HCT116 (cell line): ENCODE results near the gene TSC22D1. TPM values are rescaled to one million over a fixed set of nuclear protein-coding genes. Genes with fewer than 3 reads are reported as not detected.

Experiments
- ATAC-seq: fragments of 200-7000 bp; cut with Tn5 transposase; 2 replicates; pipeline ENCODE4 v1.9.1; 2020; ENCODE audit warnings: mild to moderate bottlenecking, moderate library complexity
- BruUV-seq: library from RNA; stranded (reverse); fragments of 400-500 nt; replicated peaks from 2 replicates; lab custom pipeline; 2021; lab: Mats Ljungman, UMichigan
- CTCF ChIA-PET: fragments of 300-600 bp; sonication (Branson Sonifier 250); formaldehyde crosslinking; loops from one replicate; lab custom pipeline; 2021; ENCODE audit warnings: antibody characterized with exemption; lab: Charles Lee
- POLR2A ChIA-PET: fragments of 300-600, 350-600 bp; sonication (Branson Sonifier 250); formaldehyde crosslinking; loops from one replicate; lab custom pipeline; 2021; ENCODE audit warnings: antibody characterized with exemption; lab: Charles Lee
- RAD21 ChIA-PET, 2 experiments: fragments of 300-600 bp; sonication (Branson Sonifier 250); formaldehyde crosslinking; loops; one replicate each; lab custom pipeline; 2023; ENCODE audit warnings: low total read pairs in 2 of 2; ENCODE audit not compliant: uncharacterized antibody in 2 of 2, unreplicated experiment in 2 of 2, low non-redundant PET in 1 of 2; lab: Charles Lee
- DNase-seq: peaks from one replicate; pipeline ENCODE4 v3.0.0-alpha.2; 2010; ENCODE audit warnings: low read depth, low spot score
- H2AFZ ChIP-seq: fragments of 200-600 bp; shearing (Covaris generic), sonication (generic); 2 replicates; pipeline ENCODE4 v1.6.1; 2017; ENCODE audit warnings: low read depth, mixed run types, mixed read lengths, antibody characterized with exemption, low read length; ENCODE audit not compliant: poor library complexity, severe bottlenecking
- H3K27ac ChIP-seq: 2 replicates; pipeline ENCODE4 v1.5.1; 2012; ENCODE audit warnings: low read depth, low read length
- H3K27me3 ChIP-seq: fragments of 200-600 bp; sonication (generic); 2 replicates; pipeline ENCODE4 v1.6.1; 2016; ENCODE audit warnings: mixed run types, low read length, mixed read lengths; ENCODE audit not compliant: insufficient read depth
- H3K36me3 ChIP-seq, 2 experiments: fragments of 200-500 bp in 1 of 2; fragments of 200-600 bp in 1 of 2; sonication (Bioruptor generic) in 1 of 2; sonication (generic) in 1 of 2; 2 replicates each; pipeline versions ENCODE4 v1.5.1 to v1.6.1; 2014 to 2016; ENCODE audit warnings: low read length in 2 of 2, inconsistent platforms in 1 of 2, mixed read lengths in 1 of 2, mixed run types in 1 of 2; ENCODE audit not compliant: insufficient read depth in 2 of 2, control insufficient read depth in 1 of 2
- H3K4me1 ChIP-seq, 2 experiments: fragments of 200-600 bp in 1 of 2; sonication (generic) in 1 of 2; 2 replicates each; pipeline versions ENCODE4 v1.5.1 to v1.6.1; 2012 to 2017; ENCODE audit warnings: low read length in 2 of 2, inconsistent platforms in 1 of 2, mild to moderate bottlenecking in 1 of 2, mixed read lengths in 1 of 2, mixed run types in 1 of 2, moderate library complexity in 1 of 2; ENCODE audit not compliant: insufficient read depth in 2 of 2, control insufficient read depth in 1 of 2
- H3K4me2 ChIP-seq: fragments of 200-600 bp; sonication (generic); 2 replicates; pipeline ENCODE4 v1.6.1; 2017; ENCODE audit warnings: mixed run types, low read length, mixed read lengths
- H3K4me3 ChIP-seq, 2 experiments: fragments of 200-600 bp in 1 of 2; sonication (generic) in 1 of 2; replicated peaks in 1 of 2; 2 replicates each; pipeline ENCODE4 v1.5.1; 2011 to 2016; ENCODE audit warnings: low read length in 2 of 2, control low read depth in 1 of 2, low read depth in 1 of 2, mild to moderate bottlenecking in 1 of 2, mixed read lengths in 1 of 2, mixed run types in 1 of 2
- H3K79me2 ChIP-seq: fragments of 200-600 bp; sonication (generic); 2 replicates; pipeline ENCODE4 v1.6.1; 2017; ENCODE audit warnings: mild to moderate bottlenecking, mixed run types, low read length, moderate library complexity, mixed read lengths; ENCODE audit not compliant: insufficient read depth
- H3K9ac ChIP-seq: fragments of 200-600 bp; sonication (generic); 2 replicates; pipeline ENCODE4 v1.6.1; 2016; ENCODE audit warnings: low read length, mixed read lengths
- H3K9me2 ChIP-seq: fragments of 200-600 bp; sonication (generic), shearing (Covaris generic); 2 replicates; pipeline ENCODE4 v1.6.1; 2017; ENCODE audit warnings: mixed run types, mild to moderate bottlenecking, moderate library complexity; ENCODE audit not compliant: insufficient read depth
- H3K9me3 ChIP-seq, 2 experiments: fragments of 200-500 bp in 1 of 2; fragments of 200-600 bp in 1 of 2; sonication (Bioruptor generic) in 1 of 2; sonication (generic) in 1 of 2; 2 replicates each; pipeline ENCODE4 v1.6.1; 2014 to 2017; ENCODE audit warnings: low read length in 2 of 2, mixed read lengths in 2 of 2, inconsistent platforms in 1 of 2, low read depth in 1 of 2, mild to moderate bottlenecking in 1 of 2, mixed run types in 1 of 2, moderate library complexity in 1 of 2; ENCODE audit not compliant: control insufficient read depth in 1 of 2, insufficient read depth in 1 of 2
- H4K20me1 ChIP-seq: fragments of 200-600 bp; sonication (generic), shearing (Covaris generic); 2 replicates; pipeline ENCODE4 v1.6.1; 2017; ENCODE audit warnings: mixed run types, mild to moderate bottlenecking, moderate library complexity; ENCODE audit not compliant: insufficient read depth
- CBX3 ChIP-seq: IDR thresholded peaks from 2 replicates; pipeline ENCODE4 v1.6.1; 2012; ENCODE audit warnings: low read depth
- EGR1 ChIP-seq: IDR thresholded peaks from 2 replicates; pipeline ENCODE4 v1.6.1; 2012; ENCODE audit warnings: low read depth
- EZH2 ChIP-seq: fragments of 200-600 bp; sonication (generic); IDR thresholded peaks from 2 replicates; pipeline ENCODE4 v1.6.1; 2017; ENCODE audit warnings: antibody characterized with exemption, mixed run types
- EZH2phosphoT487 ChIP-seq: fragments of 200-600 bp; IDR thresholded peaks from 2 replicates; pipeline ENCODE4 v1.6.1; 2018; ENCODE audit warnings: antibody characterized with exemption, borderline replicate concordance
- FOSL1 ChIP-seq: IDR thresholded peaks from 2 replicates; pipeline ENCODE4 v1.6.1; 2012; ENCODE audit warnings: low read depth
- JUND ChIP-seq: IDR thresholded peaks from 2 replicates; pipeline ENCODE4 v1.6.1; 2012
- POLR2A ChIP-seq: IDR thresholded peaks from 2 replicates; pipeline ENCODE4 v1.7.0; 2011; ENCODE audit warnings: borderline replicate concordance; ENCODE audit not compliant: insufficient read depth, insufficient read length; ENCODE audit errors: extremely low read depth
- SP1 ChIP-seq: IDR thresholded peaks from 2 replicates; pipeline ENCODE4 v1.6.1; 2012; ENCODE audit warnings: low read depth
- SRF ChIP-seq: IDR thresholded peaks from 2 replicates; pipeline ENCODE4 v1.6.1; 2012; ENCODE audit warnings: low read depth
- TCF7L2 ChIP-seq: IDR thresholded peaks from 2 replicates; pipeline ENCODE4 v1.7.0; 2011; ENCODE audit warnings: borderline replicate concordance, inconsistent platforms; ENCODE audit not compliant: insufficient read depth, insufficient read length; ENCODE audit errors: extremely low read depth
- YY1 ChIP-seq: IDR thresholded peaks from 2 replicates; pipeline ENCODE4 v1.6.1; 2011; ENCODE audit warnings: low read length, low read depth, moderate library complexity, mild to moderate bottlenecking; ENCODE audit not compliant: insufficient replicate concordance; ENCODE audit errors: extremely low read depth
- ZFX ChIP-seq: fragments of 450-650 bp; IDR thresholded peaks from 2 replicates; pipeline ENCODE4 v1.6.1; 2017
- intact Hi-C: fragments of 100-400 bp; cut with micrococcal nuclease; formaldehyde crosslinking; loops from 2 replicates; pipeline ENCODE4 v1.10.0; 2022
- total RNA-seq: library from RNA; stranded (reverse); gene quantifications from one replicate; pipeline ENCODE4 v1.2.1, GENCODE V29; 2021; ENCODE audit not compliant: unreplicated experiment
- TF ChIP-seq, protein P1 (sequence below), 3 experiments: fragments of 200-600 bp in 1 of 3; sonication (generic) in 1 of 3; IDR thresholded peaks in 2 of 3; conservative IDR thresholded peaks in 1 of 3; 2 replicates each; pipeline ENCODE4 v1.5.1; 2012 to 2017; ENCODE audit warnings: low read depth in 2 of 3, low read length in 2 of 3, antibody characterized with exemption in 1 of 3, borderline replicate concordance in 1 of 3, control low read depth in 1 of 3, mild to moderate bottlenecking in 1 of 3, mixed read lengths in 1 of 3, mixed run types in 1 of 3, moderate library complexity in 1 of 3; ENCODE audit not compliant: insufficient read depth in 1 of 3
- TF ChIP-seq, protein P2 (sequence below): IDR thresholded peaks from 2 replicates; pipeline ENCODE4 v1.6.1; 2012

TSC22D1 gene
- total RNA-seq, 1 experiment from 2014 or later: 268 TPM

DNA sequence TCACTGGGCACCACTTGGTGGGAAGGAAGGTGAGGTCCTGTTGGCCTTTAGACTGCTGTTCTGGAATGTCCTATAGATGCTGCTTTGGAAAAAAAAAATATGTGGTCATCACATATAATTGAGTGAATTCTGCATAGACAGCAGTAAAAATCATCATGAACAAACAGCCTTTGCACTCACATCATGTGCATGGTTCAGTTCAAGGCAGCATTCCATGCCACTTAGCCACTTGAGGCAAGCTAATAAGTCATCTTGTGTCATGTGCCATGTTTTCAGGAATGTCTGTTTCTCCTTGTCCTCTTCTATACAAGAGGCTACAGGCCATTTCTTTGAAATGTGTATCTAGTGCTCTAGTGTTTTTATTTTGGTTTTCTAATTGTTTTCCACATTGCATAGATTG lies 43.9 kb upstream of the TSC22D1 start:
- ChIA-PET RAD21 (no interaction called here), CTCF (no interaction called here), POLR2A (no interaction called here)
- no peaks in the 10 kb centered on the region for H3K36me3 ChIP-seq
- no peaks in the 10 kb centered on the region for H3K9me3 ChIP-seq
- H3K4me2 ChIP-seq: no peak overlapping the region
- H3K27me3 ChIP-seq: no peaks in the 10 kb centered on the region
- H4K20me1 ChIP-seq: no peaks in the 10 kb centered on the region
- H3K27ac ChIP-seq: no peak overlapping the region
- H3K9me2 ChIP-seq: no peaks in the 10 kb centered on the region
- BruUV-seq: no TSS peak
- no peaks in the 10 kb centered on the region for H3K79me2 ChIP-seq
- intact Hi-C loops: no loop called here
- ATAC-seq: no peak
- no peak overlapping the region for H3K4me3 ChIP-seq
- no peak overlapping the region for H2AFZ ChIP-seq
- no peak overlapping the region for H3K9ac ChIP-seq
- no peaks in the 10 kb centered on the region for H3K4me1 ChIP-seq
- TF ChIP-seq ZFX (no peak), JUND (no peak), TCF7L2 (no peak), POLR2A (no peak), EGR1 (no peak), SP1 (no peak), CBX3 (no peak), EZH2phosphoT487 (no peak), FOSL1 (no peak), EZH2 (no peak), SRF (no peak), YY1 (no peak)
- TF ChIP-seq, protein P1, sequence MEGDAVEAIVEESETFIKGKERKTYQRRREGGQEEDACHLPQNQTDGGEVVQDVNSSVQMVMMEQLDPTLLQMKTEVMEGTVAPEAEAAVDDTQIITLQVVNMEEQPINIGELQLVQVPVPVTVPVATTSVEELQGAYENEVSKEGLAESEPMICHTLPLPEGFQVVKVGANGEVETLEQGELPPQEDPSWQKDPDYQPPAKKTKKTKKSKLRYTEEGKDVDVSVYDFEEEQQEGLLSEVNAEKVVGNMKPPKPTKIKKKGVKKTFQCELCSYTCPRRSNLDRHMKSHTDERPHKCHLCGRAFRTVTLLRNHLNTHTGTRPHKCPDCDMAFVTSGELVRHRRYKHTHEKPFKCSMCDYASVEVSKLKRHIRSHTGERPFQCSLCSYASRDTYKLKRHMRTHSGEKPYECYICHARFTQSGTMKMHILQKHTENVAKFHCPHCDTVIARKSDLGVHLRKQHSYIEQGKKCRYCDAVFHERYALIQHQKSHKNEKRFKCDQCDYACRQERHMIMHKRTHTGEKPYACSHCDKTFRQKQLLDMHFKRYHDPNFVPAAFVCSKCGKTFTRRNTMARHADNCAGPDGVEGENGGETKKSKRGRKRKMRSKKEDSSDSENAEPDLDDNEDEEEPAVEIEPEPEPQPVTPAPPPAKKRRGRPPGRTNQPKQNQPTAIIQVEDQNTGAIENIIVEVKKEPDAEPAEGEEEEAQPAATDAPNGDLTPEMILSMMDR (IDR thresholded peaks at IDR 0.05 in 2 of 3, conservative IDR thresholded peaks at IDR 0.05 in 1 of 3; ENCODE audit: borderline replicate concordance in 1 of 3, insufficient read depth in 1 of 3, low read depth in 2 of 3, low read length in 2 of 3): no peak
- TF ChIP-seq, protein P2, sequence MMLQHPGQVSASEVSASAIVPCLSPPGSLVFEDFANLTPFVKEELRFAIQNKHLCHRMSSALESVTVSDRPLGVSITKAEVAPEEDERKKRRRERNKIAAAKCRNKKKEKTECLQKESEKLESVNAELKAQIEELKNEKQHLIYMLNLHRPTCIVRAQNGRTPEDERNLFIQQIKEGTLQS: no peak
- DNase-seq: no peak
